Smooth muscle cell (in vitro differentiated cells): ENCODE data around the gene NPAS3. TPM values are rescaled to one million over a fixed set of nuclear protein-coding genes. Genes with fewer than 3 reads are reported as not detected.

Experiments
- DNase-seq: peaks from one replicate; lab custom pipeline; 2025; ENCODE audit not compliant: unreplicated experiment; lab: John Stamatoyannopoulos, UW
- H2AFZ ChIP-seq: fragments of 200-600 bp; sonication (generic); 2 replicates; pipeline ENCODE4 v1.6.0; 2016; ENCODE audit warnings: antibody characterized with exemption, low read depth, mild to moderate bottlenecking
- H3F3A ChIP-seq: fragments of 200-600 bp; sonication (generic); 2 replicates; pipeline ENCODE4 v1.6.0; 2017; ENCODE audit warnings: antibody characterized with exemption, low read depth
- H3K27ac ChIP-seq: fragments of 200-600 bp; sonication (generic); 2 replicates; pipeline ENCODE4 v1.5.1; 2016; ENCODE audit warnings: low read depth, mild to moderate bottlenecking
- H3K27me3 ChIP-seq: fragments of 200-600 bp; sonication (generic); 2 replicates; pipeline ENCODE4 v1.6.1; 2016; ENCODE audit warnings: low read depth, mild to moderate bottlenecking
- H3K36me3 ChIP-seq: fragments of 200-600 bp; sonication (generic); 2 replicates; pipeline ENCODE4 v1.5.1; 2016; ENCODE audit warnings: low read depth
- H3K4me1 ChIP-seq: fragments of 200-600 bp; sonication (generic); 2 replicates; pipeline ENCODE4 v1.5.1; 2016; ENCODE audit warnings: low read depth
- H3K4me2 ChIP-seq: fragments of 200-600 bp; sonication (generic); 2 replicates; pipeline ENCODE4 v1.6.0; 2016; ENCODE audit warnings: mild to moderate bottlenecking
- H3K4me3 ChIP-seq: fragments of 200-600 bp; sonication (generic); 2 replicates; pipeline ENCODE4 v1.5.1; 2016; ENCODE audit warnings: mild to moderate bottlenecking
- H3K79me2 ChIP-seq: fragments of 200-600 bp; sonication (generic); 2 replicates; pipeline ENCODE4 v1.6.0; 2016; ENCODE audit warnings: low read depth, mild to moderate bottlenecking
- H3K9ac ChIP-seq: fragments of 200-600 bp; sonication (generic); 2 replicates; pipeline ENCODE4 v1.6.0; 2016; ENCODE audit warnings: low read depth
- H3K9me3 ChIP-seq: fragments of 200-600 bp; sonication (generic); replicated peaks from 2 replicates; pipeline ENCODE4 v1.5.1; 2016; ENCODE audit warnings: low read depth
- H4K20me1 ChIP-seq: fragments of 200-600 bp; sonication (generic); 2 replicates; pipeline ENCODE4 v1.6.0; 2016; ENCODE audit warnings: low read depth
- CTCF ChIP-seq: fragments of 200-600 bp; sonication (generic); IDR thresholded peaks from 2 replicates; pipeline ENCODE4 v1.5.1; 2017; ENCODE audit warnings: borderline replicate concordance, mild to moderate bottlenecking, antibody characterized with exemption; ENCODE audit not compliant: insufficient read depth, poor library complexity, severe bottlenecking
- WGBS: methylation state at CpG from one replicate; pipeline ENCODE4 v1.1.7; 2016; ENCODE audit warnings: low lambda C conversion rate; 5-methylcytosine and 5-hydroxymethylcytosine counted together
- polyA plus RNA-seq: library from polyadenylated mRNA; unstranded; fragments of >200 nt; fragmentation: Nextera tagmentation; extraction: Ambion mirVana; gene quantifications from 2 replicates; pipeline ENCODE4 v1.2.1, GENCODE V29; 2016
- total RNA-seq: library from RNA; depleted of rRNA; stranded (reverse); fragments of >200 nt; gene quantifications from 2 replicates; pipeline ENCODE4 v1.2.3, GENCODE V29; 2014

The NPAS3 gene
- total and polyA plus RNA-seq, 2 experiments from 2014 or later, result 0.79 to 2.0 TPM

GRCh38 chr14:33040372-33041140 is 101.9 kb downstream of the NPAS3 start:
- H3K79me2 ChIP-seq, result no peaks in the 10 kb centered on the region
- H2AFZ ChIP-seq, result no peak overlapping the region
- no peak for TF ChIP-seq CTCF
- no peak overlapping the region for H3K4me3 ChIP-seq
- peaks cover 6% of the 10 kb centered on the region for H3K9me3 ChIP-seq
- H3K4me2 ChIP-seq, result no peak overlapping the region
- H3K36me3 ChIP-seq, result no peaks in the 10 kb centered on the region
- H3K9ac ChIP-seq, result no peak overlapping the region
- H3K27ac ChIP-seq, result no peak overlapping the region
- H3F3A ChIP-seq, result no peaks in the 10 kb centered on the region
- H4K20me1 ChIP-seq, result no peaks in the 10 kb centered on the region
- DNase-seq, result no peak
- WGBS, result 93% methylated on average over 3 of the region's 3 CpGs
- H3K4me1 ChIP-seq, result no peaks in the 10 kb centered on the region
- no peaks in the 10 kb centered on the region for H3K27me3 ChIP-seq

GRCh38 chr14:33042591-33042990 is 103.9 kb downstream of the NPAS3 start:
- Histone ChIP-seq H3K4me3 (no peak overlapping the region), H3K9me3 (peaks cover 6% of the 10 kb centered on the region), H2AFZ (no peak overlapping the region), H3K27me3 (no peaks in the 10 kb centered on the region), H3K4me1 (no peaks in the 10 kb centered on the region), H3F3A (no peaks in the 10 kb centered on the region), H3K27ac (no peak overlapping the region), H3K4me2 (no peak overlapping the region), H4K20me1 (no peaks in the 10 kb centered on the region), H3K9ac (no peak overlapping the region), H3K79me2 (no peaks in the 10 kb centered on the region), H3K36me3 (no peaks in the 10 kb centered on the region)
- TF ChIP-seq CTCF, result no peak
- no peak for DNase-seq
- 95% methylated on average over 1 of the region's 1 CpG for WGBS

GRCh38 chr14:33045760-33046159 is 107.1 kb downstream of the NPAS3 start:
- H3K27me3 ChIP-seq, result no peaks in the 10 kb centered on the region
- H3F3A ChIP-seq, result no peaks in the 10 kb centered on the region
- no peak overlapping the region for H3K27ac ChIP-seq
- H3K36me3 ChIP-seq, result no peaks in the 10 kb centered on the region
- no peaks in the 10 kb centered on the region for H3K4me1 ChIP-seq
- H3K4me3 ChIP-seq, result no peak overlapping the region
- H3K9me3 ChIP-seq, result peaks cover 6% of the 10 kb centered on the region
- TF ChIP-seq CTCF, result no peak
- H3K4me2 ChIP-seq, result no peak overlapping the region
- no peak overlapping the region for H3K9ac ChIP-seq
- WGBS, result 84% methylated on average over 4 of the region's 4 CpGs
- H3K79me2 ChIP-seq, result no peaks in the 10 kb centered on the region
- H2AFZ ChIP-seq, result no peak overlapping the region
- no peak for DNase-seq
- no peaks in the 10 kb centered on the region for H4K20me1 ChIP-seq

DNA sequence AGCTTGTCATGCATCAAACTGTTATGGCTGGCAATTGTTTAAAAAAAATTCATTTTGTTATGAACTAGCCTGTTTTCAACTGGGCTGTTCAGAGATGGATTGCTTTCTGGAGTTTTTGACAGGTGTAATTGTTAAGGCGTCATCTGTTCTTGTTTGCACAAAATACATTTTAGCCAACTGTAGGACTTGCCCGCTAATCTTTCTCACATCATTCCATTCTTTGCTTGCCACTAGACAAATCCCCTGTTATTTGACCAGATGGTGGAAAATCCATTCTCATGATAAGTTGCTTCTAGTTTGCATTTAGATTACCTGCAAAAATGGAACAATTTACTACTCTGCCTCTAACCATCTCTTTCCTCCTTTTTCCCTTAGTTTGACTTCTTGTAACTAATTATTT is 114.3 kb downstream of the NPAS3 start:
- Histone ChIP-seq H3K27ac (no peak overlapping the region), H3K9me3 (no peaks in the 10 kb centered on the region), H3K4me3 (no peak overlapping the region), H3K4me2 (no peak overlapping the region), H3K9ac (no peak overlapping the region), H4K20me1 (no peaks in the 10 kb centered on the region), H3F3A (no peaks in the 10 kb centered on the region), H3K79me2 (no peaks in the 10 kb centered on the region), H3K27me3 (no peaks in the 10 kb centered on the region), H3K36me3 (no peaks in the 10 kb centered on the region), H3K4me1 (no peaks in the 10 kb centered on the region), H2AFZ (no peak overlapping the region)
- 94% methylated on average over 2 of the region's 2 CpGs for WGBS
- no peak for TF ChIP-seq CTCF
- no peak for DNase-seq
